Endothelial cell of umbilical vein (primary cell): Measurements from ENCODE around the gene KCNC1. TPM values are rescaled to one million over a fixed set of nuclear protein-coding genes. Genes with fewer than 3 reads are reported as not detected.

Source experiments
- BruUV-seq: library from RNA; stranded (reverse); fragments of 400-500 nt; replicated peaks from 2 replicates; lab custom pipeline; 2021; lab: Mats Ljungman, UMichigan
- CTCF ChIA-PET: fragments of 300-600, 350-600 bp; sonication (Branson Sonifier 250); formaldehyde crosslinking; loops from one replicate; lab custom pipeline; 2021; ENCODE audit warnings: antibody characterized with exemption, inconsistent platforms; lab: Charles Lee
- POLR2A ChIA-PET: fragments of 300-600, 350-600 bp; sonication (Branson Sonifier 250); formaldehyde crosslinking; loops from one replicate; lab custom pipeline; 2021; ENCODE audit warnings: antibody characterized with exemption, inconsistent platforms; lab: Charles Lee
- DNase-seq: peaks from one replicate; pipeline ENCODE4 v3.0.0-alpha.2; 2011; ENCODE audit warnings: low read depth, low spot score
- FAIRE-seq: peaks from 2 replicates; lab custom pipeline; 2011; peaks lifted over from hg19 to GRCh38; lab: Jason Lieb, UNC
- H2AFZ ChIP-seq: 2 replicates; pipeline ENCODE4 v1.6.0; 2012; ENCODE audit warnings: low read depth, low read length, control low read depth, inconsistent platforms
- H3K27ac ChIP-seq: 2 replicates; pipeline ENCODE4 v1.5.1; 2011; ENCODE audit warnings: low read depth, mild to moderate bottlenecking, control low read depth, low read length, moderate library complexity; ENCODE audit not compliant: insufficient read depth
- H3K27me3 ChIP-seq, 2 experiments: 2 replicates each; pipeline versions ENCODE4 v1.6.0 to v1.6.1; 2011; ENCODE audit warnings: low read length in 2 of 2, mixed read lengths in 1 of 2; ENCODE audit not compliant: control insufficient read depth in 2 of 2, insufficient read depth in 2 of 2
- H3K36me3 ChIP-seq, 2 experiments: 2 replicates in 1 of 2; 3 replicates in 1 of 2; pipeline ENCODE4 v1.5.1; 2011; ENCODE audit warnings: low read length in 2 of 2, mild to moderate bottlenecking in 1 of 2, moderate library complexity in 1 of 2; ENCODE audit not compliant: control insufficient read depth in 2 of 2, insufficient read depth in 2 of 2; ENCODE audit errors: extremely low read depth in 1 of 2
- H3K4me1 ChIP-seq: 3 replicates; pipeline ENCODE4 v1.5.1; 2011; ENCODE audit warnings: mild to moderate bottlenecking, low read length; ENCODE audit not compliant: control insufficient read depth, insufficient read depth; ENCODE audit errors: extremely low read depth
- H3K4me2 ChIP-seq: 2 replicates; pipeline ENCODE4 v1.6.1; 2011; ENCODE audit warnings: low read length, control low read depth, mixed read lengths; ENCODE audit not compliant: insufficient read depth
- H3K4me3 ChIP-seq, 3 experiments: fragments of 200-600 bp in 1 of 3; sonication (generic), shearing (Covaris generic) in 1 of 3; replicated peaks in 1 of 3; 2 replicates each; pipeline ENCODE4 v1.5.1; 2011 to 2016; ENCODE audit warnings: control low read depth in 3 of 3, low read length in 3 of 3, mild to moderate bottlenecking in 2 of 3, inconsistent platforms in 1 of 3, low read depth in 1 of 3, moderate library complexity in 1 of 3; ENCODE audit not compliant: insufficient read depth in 1 of 3
- H3K79me2 ChIP-seq: 2 replicates; pipeline ENCODE4 v1.6.0; 2012; ENCODE audit warnings: low read length, inconsistent platforms; ENCODE audit not compliant: control insufficient read depth, insufficient read depth
- H3K9ac ChIP-seq: replicated peaks from 2 replicates; pipeline ENCODE3; 2011; ENCODE audit warnings: low read length, control low read depth; ENCODE audit not compliant: insufficient read depth; ENCODE audit errors: extremely low read depth
- H3K9me1 ChIP-seq: replicated peaks from 3 replicates; pipeline ENCODE4 v1.6.0; 2011; ENCODE audit warnings: mild to moderate bottlenecking, low read length; ENCODE audit not compliant: control insufficient read depth, insufficient read depth; ENCODE audit errors: extremely low read depth
- H3K9me3 ChIP-seq: replicated peaks from 2 replicates; pipeline ENCODE4 v1.5.1; 2012; ENCODE audit warnings: low read length, inconsistent platforms; ENCODE audit not compliant: control insufficient read depth, insufficient read depth
- H4K20me1 ChIP-seq: replicated peaks from 2 replicates; pipeline ENCODE3; 2011; ENCODE audit warnings: mild to moderate bottlenecking, low read length; ENCODE audit not compliant: control insufficient read depth, insufficient read depth; ENCODE audit errors: extremely low read depth
- CTCF ChIP-seq, 2 donors: IDR thresholded peaks; 1 replicate in 1 of 2; 2 replicates in 1 of 2; pipeline ENCODE4 v1.5.1; 2011; ENCODE audit warnings: low read length in 2 of 2, mild to moderate bottlenecking in 2 of 2, moderate library complexity in 2 of 2, control low read depth in 1 of 2, inconsistent platforms in 1 of 2, low read depth in 1 of 2; ENCODE audit not compliant: insufficient read depth in 1 of 2; ENCODE audit errors: extremely low read depth in 1 of 2
- EZH2 ChIP-seq: IDR thresholded peaks from 2 replicates; pipeline ENCODE4 v1.6.1; 2012; ENCODE audit warnings: borderline replicate concordance, low read depth, mild to moderate bottlenecking, moderate library complexity, low read length, inconsistent platforms; ENCODE audit not compliant: severe bottlenecking
- FOS ChIP-seq: IDR thresholded peaks from 2 replicates; pipeline ENCODE4 v1.6.1; 2011; ENCODE audit warnings: mild to moderate bottlenecking, low read length, moderate library complexity, borderline replicate concordance; ENCODE audit not compliant: insufficient read depth
- GATA2 ChIP-seq: IDR thresholded peaks from 2 replicates; pipeline ENCODE4 v1.7.0; 2011; ENCODE audit warnings: low read depth, mild to moderate bottlenecking, moderate library complexity, mixed read lengths, low read length; ENCODE audit not compliant: insufficient read length, insufficient read depth
- JUN ChIP-seq: IDR thresholded peaks from 2 replicates; pipeline ENCODE4 v1.6.1; 2011; ENCODE audit warnings: borderline replicate concordance, low read depth; ENCODE audit not compliant: insufficient read length, insufficient read depth
- MAX ChIP-seq: IDR thresholded peaks from 2 replicates; pipeline ENCODE4 v1.6.1; 2011; ENCODE audit not compliant: insufficient read depth, insufficient read length
- MYC ChIP-seq: IDR thresholded peaks from one replicate; pipeline ENCODE4 v1.6.1; 2011; ENCODE audit warnings: mild to moderate bottlenecking, low read depth, low read length
- POLR2A ChIP-seq: IDR thresholded peaks from 2 replicates; pipeline ENCODE4 v1.6.1; 2012; ENCODE audit warnings: low read depth, mild to moderate bottlenecking, control low read depth, low read length
- POLR2AphosphoS5 ChIP-seq: IDR thresholded peaks from 2 replicates; pipeline ENCODE4 v1.6.1; 2012; ENCODE audit warnings: low read depth, mild to moderate bottlenecking, control low read depth, low read length, moderate library complexity; ENCODE audit not compliant: insufficient read depth
- dilution Hi-C: fragments of 300-500 bp; cut with MboI; formaldehyde crosslinking; loops from one replicate; pipeline ENCODE4 v1.15.0; 2019; ENCODE audit warnings: low sequenced_read_pairs; ENCODE audit not compliant: extremely low pct_ligation_motif_present
- intact Hi-C: fragments of 100-400 bp; cut with micrococcal nuclease; formaldehyde crosslinking; loops from one replicate; pipeline ENCODE4 v1.10.0; 2022
- polyA plus RNA-seq, 4 experiments: library from polyadenylated mRNA; depleted of rRNA in 3 of 4; stranded (reverse) in 3 of 4; unstranded in 1 of 4; fragments of >200 nt; gene quantifications; 2 replicates each; pipeline versions ENCODE4 v1.2.1 to v1.2.3, GENCODE V29; 2011 to 2012; ENCODE audit warnings: missing spikeins in 1 of 4
- total RNA-seq: library from RNA; stranded (reverse); gene quantifications from 2 replicates; pipeline ENCODE4 v1.2.3, GENCODE V29; 2021

KCNC1 gene
- total and polyA plus RNA-seq, 2 donors (not counting 3 experiments of a cell fraction or from before 2014, with no cell fraction given) = not detected

GRCh38 chr11:17739945-17740338 lies 5.4 kb downstream of the KCNC1 start:
- Histone ChIP-seq H2AFZ (no peak overlapping the region), H3K79me2 (no peaks in the 10 kb centered on the region), H3K9ac (no peak overlapping the region), H3K4me2 (no peak overlapping the region), H3K4me1 (no peaks in the 10 kb centered on the region), H3K4me3 (no peak overlapping the region), H4K20me1 (no peaks in the 10 kb centered on the region), H3K9me1 (no peaks in the 10 kb centered on the region), H3K27me3 (peaks cover 34 to 39% of the 10 kb centered on the region in 2 experiments), H3K27ac (no peak overlapping the region), H3K36me3 (no peaks in the 10 kb centered on the region), H3K9me3 (no peaks in the 10 kb centered on the region)
- ChIA-PET POLR2A (no interaction called here), CTCF (interaction anchor here (1.8 kb wide), 1 partner anchor 9 kb away, joined by 14 read pairs; no protein-coding TSS in a partner anchor)
- dilution Hi-C loops (no loop called here), intact Hi-C loops (loop anchor here (5.0 to 10.0 kb wide), 2 partner anchors 248 to 365 kb away; partner anchors contain the start of gene SAAL1)
- DNase-seq (no peak), FAIRE-seq (no peak)
- BruUV-seq = no TSS peak
- TF ChIP-seq EZH2 = no peak
- no peak for TF ChIP-seq MYC
- TF ChIP-seq POLR2A = no peak
- no peak for TF ChIP-seq JUN
- TF ChIP-seq POLR2AphosphoS5 = no peak
- no peak for TF ChIP-seq FOS
- no peak for TF ChIP-seq CTCF (IDR thresholded peaks at IDR 0.05; ENCODE audit: extremely low read depth in 1 of 2, insufficient read depth in 1 of 2, low read depth in 1 of 2, low read length in 2 of 2)
- TF ChIP-seq MAX = no peak
- TF ChIP-seq GATA2 = no peak
